ENCODE results near the gene SCAMP3. TPM values are rescaled to one million over a fixed set of nuclear protein-coding genes. Genes with fewer than 3 reads are reported as not detected.

SCAMP3 gene
- total and polyA plus RNA-seq, 2 experiments from 2014 or later, result 50.5 to 52.5 TPM

- Mint-ChIP-seq H3K4me3 (peak overlapping the region; percentile 61), H3K27ac (peak overlapping the region; percentile 93), H3K4me1 (peaks cover 12% of the 10 kb centered on the region), H3K27me3 (ENCODE audit: insufficient read depth, low read depth, poor library complexity) (peaks cover 6% of the 10 kb centered on the region), H3K9me3 (no peaks in the 10 kb centered on the region; the same call in 2 of the 3 replicates), H3K36me3 (ENCODE audit: low read depth) (peaks cover 10% of the 10 kb centered on the region; the same call in 2 of the 3 replicates)
- Histone ChIP-seq H3K9me2 (ENCODE audit: insufficient read depth) (no peaks in the 10 kb centered on the region), H3F3A (replicated peaks; ENCODE audit: low read depth) (no peaks in the 10 kb centered on the region; the same call in 1 of the 2 replicates), H2AFZ (peak overlapping the region; percentile 67), H3K36me3 (ENCODE audit: insufficient read depth) (no peaks in the 10 kb centered on the region; the same call in 1 of the 2 replicates), H3K27ac (ENCODE audit: low read depth) (peak overlapping the region; percentile 7; the same call in 1 of the 2 replicates), H3K79me2 (replicated peaks; ENCODE audit: insufficient read depth) (no peaks in the 10 kb centered on the region), H3K4me3 (peak overlapping the region; percentile 10; the same call in 1 of the 2 replicates), H4K20me1 (replicated peaks; ENCODE audit: insufficient read depth) (no peaks in the 10 kb centered on the region), H3K4me1 (ENCODE audit: insufficient read depth) (no peaks in the 10 kb centered on the region; the same call in 1 of the 2 replicates), H3K4me2 (peak overlapping the region; percentile 34), H3K27me3 (ENCODE audit: insufficient read depth) (no peaks in the 10 kb centered on the region)
- ATAC-seq, result peak; percentile 88
- peak; percentile 73 for DNase-seq (ENCODE audit: low spot score)
- TF ChIP-seq STAT1 (IDR thresholded peaks at IDR 0.05; ENCODE audit: unreplicated experiment) (no peak), ETS1 (IDR thresholded peaks at IDR 0.05) (peak; percentile 76), NANOG (IDR thresholded peaks at IDR 0.05; ENCODE audit: borderline replicate concordance) (no peak)
These were observed 42.5 kb downstream of the SCAMP3 start for GRCh38 chr1:155219592-155220031.

GRCh38 chr1:155218854-155219591, 43.1 kb downstream of the SCAMP3 start:
- peak; percentile 72 for ATAC-seq
- Mint-ChIP-seq H3K36me3 (ENCODE audit: low read depth) (peaks cover 7% of the 10 kb centered on the region; the same call in 2 of the 3 replicates), H3K27me3 (ENCODE audit: insufficient read depth, low read depth, poor library complexity) (peaks cover 6% of the 10 kb centered on the region), H3K9me3 (no peaks in the 10 kb centered on the region; the same call in 2 of the 3 replicates), H3K4me1 (peaks cover 12% of the 10 kb centered on the region), H3K4me3 (peak overlapping the region; percentile 61), H3K27ac (peak overlapping the region; percentile 93)
- H3K9me2 ChIP-seq (ENCODE audit: insufficient read depth), result no peaks in the 10 kb centered on the region
- H3K27ac ChIP-seq (ENCODE audit: low read depth), result no peak overlapping the region
- no peaks in the 10 kb centered on the region for H3K27me3 ChIP-seq (ENCODE audit: insufficient read depth)
- H3F3A ChIP-seq (replicated peaks; ENCODE audit: low read depth), result no peaks in the 10 kb centered on the region
- no peaks in the 10 kb centered on the region for H3K79me2 ChIP-seq (replicated peaks; ENCODE audit: insufficient read depth)
- peak overlapping the region; percentile 34 for H3K4me2 ChIP-seq
- no peaks in the 10 kb centered on the region; the same call in 1 of the 2 replicates for H3K4me1 ChIP-seq (ENCODE audit: insufficient read depth)
- H3K4me3 ChIP-seq, result peak overlapping the region; percentile 10
- H3K36me3 ChIP-seq (ENCODE audit: insufficient read depth), result no peaks in the 10 kb centered on the region; the same call in 1 of the 2 replicates
- peak overlapping the region; percentile 67 for H2AFZ ChIP-seq
- peak; percentile 87 for DNase-seq (ENCODE audit: low spot score)
- no peaks in the 10 kb centered on the region for H4K20me1 ChIP-seq (replicated peaks; ENCODE audit: insufficient read depth)
- peak; percentile 78 for TF ChIP-seq ETS1 (IDR thresholded peaks at IDR 0.05)
- TF ChIP-seq ZNF462 (CRISPR knock-in tag; IDR thresholded peaks at IDR 0.05), result no peak
- TF ChIP-seq EZH2 (IDR thresholded peaks at IDR 0.05; ENCODE audit: low read depth, unreplicated experiment), result no peak
- no peak for TF ChIP-seq ZNF331 (CRISPR knock-in tag; IDR thresholded peaks at IDR 0.05; ENCODE audit: low read depth)
- TF ChIP-seq ZNF114 (CRISPR knock-in tag; IDR thresholded peaks at IDR 0.05), result no peak
- no peak for TF ChIP-seq STAT1 (IDR thresholded peaks at IDR 0.05; ENCODE audit: unreplicated experiment)
- TF ChIP-seq JUNB (IDR thresholded peaks at IDR 0.05; ENCODE audit: unreplicated experiment), result no peak
- TF ChIP-seq CTCF (conservative IDR thresholded peaks at IDR 0.05; ENCODE audit: low read depth in 2 of 2), result no peak
